Fibroblast of mammary gland (primary cell): ENCODE data around the gene ELAVL1.
"Not testable (repeated sequence)": the region's sequence is repeated elsewhere in the genome, so short reads cannot be mapped to it uniquely, and the experiment has no call there.

ENCODE experiments used
- DNase-seq: peaks from one replicate; pipeline ENCODE4 v3.0.0-alpha.2; 2010; ENCODE audit warnings: low read depth
- H3K4me3 ChIP-seq: 2 replicates; pipeline ENCODE4 v1.5.1; 2011; ENCODE audit warnings: low read depth, mild to moderate bottlenecking, low read length, moderate library complexity; ENCODE audit not compliant: control insufficient read depth
- TF ChIP-seq, protein P1 (sequence below): conservative IDR thresholded peaks from 2 replicates; pipeline ENCODE4 v1.5.1; 2011; ENCODE audit warnings: low read depth, low read length, inconsistent platforms; ENCODE audit not compliant: control insufficient read depth, insufficient read depth

ELAVL1 gene

DNA sequence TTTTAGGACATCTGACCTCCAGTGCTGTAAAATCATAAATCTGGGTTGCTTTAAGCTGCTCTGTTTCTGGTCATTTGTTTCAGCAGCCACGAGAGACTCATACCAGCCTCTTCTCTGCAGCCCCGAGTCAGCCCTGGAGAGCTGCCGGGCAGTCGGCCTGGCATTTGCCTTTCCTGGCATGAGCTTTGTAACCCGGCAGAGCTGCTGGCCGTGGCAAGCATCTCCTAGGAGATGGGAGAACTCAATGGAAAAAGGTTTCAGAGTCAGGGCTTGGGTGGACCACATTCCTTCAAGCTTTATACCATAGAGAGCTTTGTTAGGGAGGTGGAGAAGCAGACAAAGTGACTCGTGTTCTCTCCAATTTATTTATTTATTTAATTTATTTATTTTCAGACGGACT lies 25.5 kb upstream of the ELAVL1 start:
- no peak for DNase-seq
- TF ChIP-seq, protein P1, sequence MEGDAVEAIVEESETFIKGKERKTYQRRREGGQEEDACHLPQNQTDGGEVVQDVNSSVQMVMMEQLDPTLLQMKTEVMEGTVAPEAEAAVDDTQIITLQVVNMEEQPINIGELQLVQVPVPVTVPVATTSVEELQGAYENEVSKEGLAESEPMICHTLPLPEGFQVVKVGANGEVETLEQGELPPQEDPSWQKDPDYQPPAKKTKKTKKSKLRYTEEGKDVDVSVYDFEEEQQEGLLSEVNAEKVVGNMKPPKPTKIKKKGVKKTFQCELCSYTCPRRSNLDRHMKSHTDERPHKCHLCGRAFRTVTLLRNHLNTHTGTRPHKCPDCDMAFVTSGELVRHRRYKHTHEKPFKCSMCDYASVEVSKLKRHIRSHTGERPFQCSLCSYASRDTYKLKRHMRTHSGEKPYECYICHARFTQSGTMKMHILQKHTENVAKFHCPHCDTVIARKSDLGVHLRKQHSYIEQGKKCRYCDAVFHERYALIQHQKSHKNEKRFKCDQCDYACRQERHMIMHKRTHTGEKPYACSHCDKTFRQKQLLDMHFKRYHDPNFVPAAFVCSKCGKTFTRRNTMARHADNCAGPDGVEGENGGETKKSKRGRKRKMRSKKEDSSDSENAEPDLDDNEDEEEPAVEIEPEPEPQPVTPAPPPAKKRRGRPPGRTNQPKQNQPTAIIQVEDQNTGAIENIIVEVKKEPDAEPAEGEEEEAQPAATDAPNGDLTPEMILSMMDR: no peak
- H3K4me3 ChIP-seq: no peak overlapping the region

DNA sequence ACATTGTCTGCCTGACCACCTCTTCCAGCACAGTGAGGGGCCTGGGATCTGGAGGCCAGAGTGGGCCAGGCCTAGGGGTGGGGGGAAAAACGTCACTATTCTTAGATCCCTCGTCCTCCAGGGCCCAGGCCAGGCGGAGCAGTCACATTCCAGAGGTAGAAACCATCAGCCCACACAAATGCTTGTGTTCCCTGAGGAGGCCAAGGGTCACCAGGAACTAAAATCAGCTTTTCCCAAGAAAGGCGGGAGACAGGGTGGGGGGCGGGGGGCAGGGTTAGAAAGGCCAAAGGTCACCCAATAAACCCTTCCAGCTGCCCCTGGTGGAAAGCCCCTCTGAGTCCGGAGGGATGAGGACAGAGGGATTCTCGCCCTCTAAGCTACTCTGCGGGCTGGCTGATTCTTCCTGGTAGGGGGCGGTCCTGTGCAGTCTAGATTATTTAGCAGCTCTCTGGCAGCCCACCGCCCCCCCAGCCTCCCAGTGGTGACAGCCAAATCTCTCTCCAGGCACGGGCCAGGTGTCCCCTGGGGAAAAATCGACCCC lies 23.6 kb upstream of the ELAVL1 start:
- H3K4me3 ChIP-seq: no peak overlapping the region
- peak; percentile 51 for DNase-seq
- TF ChIP-seq, protein P1: no peak

DNA sequence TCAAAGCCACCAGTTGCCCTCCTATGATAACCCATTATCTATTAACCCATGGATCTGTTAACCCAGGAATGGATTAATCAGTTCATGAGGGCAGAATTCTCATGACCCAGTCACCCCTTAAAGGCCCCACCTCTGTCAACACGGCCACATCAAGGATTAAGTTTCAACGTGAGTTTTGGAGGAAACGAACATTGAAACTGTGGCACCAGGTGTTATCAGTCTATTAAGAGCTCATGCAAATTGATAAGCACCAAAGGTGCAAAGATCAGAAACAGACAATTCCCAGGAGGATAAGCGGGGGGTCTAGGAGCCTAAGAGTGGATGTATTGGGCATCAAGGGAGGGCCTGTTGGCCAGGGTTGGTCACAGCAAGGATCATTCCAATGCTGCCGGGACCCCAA lies 19.9 kb upstream of the ELAVL1 start:
- no peak for DNase-seq
- TF ChIP-seq, protein P1: no peak
- no peak overlapping the region for H3K4me3 ChIP-seq

DNA sequence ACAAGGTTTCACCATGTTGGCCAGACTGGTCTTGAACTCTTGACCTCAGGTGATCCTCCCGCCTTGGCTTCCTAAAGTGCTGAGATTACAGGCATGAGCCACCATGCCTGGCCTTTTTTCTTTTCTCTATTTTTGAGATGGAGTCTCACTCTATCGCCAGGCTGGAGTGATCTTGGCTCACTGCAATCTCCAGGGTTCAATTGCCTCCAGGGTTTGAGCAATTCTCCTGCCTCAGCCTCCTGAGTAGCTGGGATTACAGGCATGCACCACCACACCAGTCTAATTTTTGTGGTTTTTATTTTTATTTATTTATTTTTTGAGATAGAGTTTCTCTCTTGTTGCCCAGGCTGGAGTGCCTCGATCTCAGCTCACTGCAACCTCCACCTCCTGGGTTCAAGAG lies 18.8 kb upstream of the ELAVL1 start:
- H3K4me3 ChIP-seq, DNase-seq: not testable (repeated sequence)

DNA sequence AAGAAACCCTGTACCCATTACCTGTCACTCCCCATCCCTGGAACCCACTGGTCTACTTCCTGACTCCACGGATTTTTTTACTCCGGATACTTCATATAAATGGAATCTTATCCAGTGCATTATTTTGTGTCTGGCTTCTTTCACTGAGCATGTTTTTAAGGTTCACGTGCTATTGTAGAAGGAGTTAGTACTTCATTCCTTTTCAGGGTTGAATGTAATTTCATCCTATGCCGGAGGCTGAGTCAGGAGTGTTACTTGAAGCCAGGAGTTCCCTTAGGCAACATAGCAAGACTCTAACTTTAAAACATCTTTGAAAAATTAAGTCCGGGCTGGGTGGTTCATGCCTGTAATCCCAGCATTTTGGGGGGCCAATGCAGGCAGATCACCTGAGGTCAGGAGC lies 17.9 kb upstream of the ELAVL1 start:
- TF ChIP-seq, protein P1: no peak
- no peak for DNase-seq
- H3K4me3 ChIP-seq: no peak overlapping the region

DNA sequence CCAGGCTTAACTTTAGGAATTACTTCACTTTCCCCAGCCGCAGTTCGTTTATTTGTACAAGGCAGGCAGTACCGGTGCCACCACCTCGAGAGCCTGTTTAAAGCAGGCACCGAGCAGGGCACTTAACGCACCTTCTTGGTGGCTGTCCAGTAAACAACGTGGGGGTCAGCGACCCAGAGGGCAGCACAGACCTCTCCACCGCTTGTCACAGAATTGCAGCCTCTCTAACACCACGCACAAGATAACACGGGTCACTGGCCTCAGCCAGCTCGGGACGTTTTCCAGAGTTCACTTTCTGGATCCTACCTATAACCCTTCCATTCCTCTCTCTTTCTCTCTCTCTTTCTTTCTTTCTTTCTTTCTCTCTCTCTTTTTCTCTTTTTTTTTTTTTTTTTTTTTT lies 16.8 kb upstream of the ELAVL1 start:
- H3K4me3 ChIP-seq: no peak overlapping the region
- TF ChIP-seq, protein P1: no peak
- no peak for DNase-seq

DNA sequence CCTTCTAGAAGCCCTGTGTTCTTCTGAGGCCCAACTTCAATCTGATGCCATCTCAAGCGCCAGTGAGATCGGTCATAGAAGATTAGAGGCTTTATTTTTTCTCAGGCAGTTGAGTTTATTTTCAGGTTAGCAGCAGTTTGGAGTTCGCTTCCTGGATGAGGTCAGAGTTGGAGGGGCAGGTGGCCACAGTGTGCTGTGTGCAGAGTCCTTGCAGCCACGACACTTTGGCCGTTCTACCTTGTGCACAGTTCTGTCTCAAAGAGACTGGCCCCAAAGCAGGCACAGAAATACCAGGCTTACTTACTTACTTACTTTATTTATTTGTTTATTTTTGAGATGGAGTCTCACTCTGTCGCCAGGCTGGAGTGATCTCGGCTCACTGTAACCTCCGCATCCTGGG lies 15.9 kb upstream of the ELAVL1 start:
- DNase-seq: no peak
- no peak overlapping the region for H3K4me3 ChIP-seq
- TF ChIP-seq, protein P1: no peak
